Renal cortex interstitium (tissue), 11 donors: Measurements from ENCODE around the gene KIF26B. TPM values are rescaled to one million over a fixed set of nuclear protein-coding genes. Genes with fewer than 3 reads are reported as not detected.
"Not testable (repeated sequence)": the region's sequence is repeated elsewhere in the genome, so short reads cannot be mapped to it uniquely, and the experiment has no call there.

Experiments used
- DNase-seq, 11 donors: peaks; one replicate each; pipeline ENCODE4 v3.0.0-alpha.2; 2013; ENCODE audit warnings: low read depth in 9 of 11, low spot score in 4 of 11; ENCODE audit errors: extremely low read depth in 1 of 11
- polyA plus RNA-seq, 3 donors: library from polyadenylated mRNA; unstranded; fragments of 120-200 nt; gene quantifications; one replicate each; pipeline ENCODE4 v1.2.1, GENCODE V29; 2013; ENCODE audit not compliant: insufficient read length in 3 of 3

The KIF26B gene
- polyA plus RNA-seq, 3 donors = 33.4 to 39.4 (median 38.3) TPM

DNA sequence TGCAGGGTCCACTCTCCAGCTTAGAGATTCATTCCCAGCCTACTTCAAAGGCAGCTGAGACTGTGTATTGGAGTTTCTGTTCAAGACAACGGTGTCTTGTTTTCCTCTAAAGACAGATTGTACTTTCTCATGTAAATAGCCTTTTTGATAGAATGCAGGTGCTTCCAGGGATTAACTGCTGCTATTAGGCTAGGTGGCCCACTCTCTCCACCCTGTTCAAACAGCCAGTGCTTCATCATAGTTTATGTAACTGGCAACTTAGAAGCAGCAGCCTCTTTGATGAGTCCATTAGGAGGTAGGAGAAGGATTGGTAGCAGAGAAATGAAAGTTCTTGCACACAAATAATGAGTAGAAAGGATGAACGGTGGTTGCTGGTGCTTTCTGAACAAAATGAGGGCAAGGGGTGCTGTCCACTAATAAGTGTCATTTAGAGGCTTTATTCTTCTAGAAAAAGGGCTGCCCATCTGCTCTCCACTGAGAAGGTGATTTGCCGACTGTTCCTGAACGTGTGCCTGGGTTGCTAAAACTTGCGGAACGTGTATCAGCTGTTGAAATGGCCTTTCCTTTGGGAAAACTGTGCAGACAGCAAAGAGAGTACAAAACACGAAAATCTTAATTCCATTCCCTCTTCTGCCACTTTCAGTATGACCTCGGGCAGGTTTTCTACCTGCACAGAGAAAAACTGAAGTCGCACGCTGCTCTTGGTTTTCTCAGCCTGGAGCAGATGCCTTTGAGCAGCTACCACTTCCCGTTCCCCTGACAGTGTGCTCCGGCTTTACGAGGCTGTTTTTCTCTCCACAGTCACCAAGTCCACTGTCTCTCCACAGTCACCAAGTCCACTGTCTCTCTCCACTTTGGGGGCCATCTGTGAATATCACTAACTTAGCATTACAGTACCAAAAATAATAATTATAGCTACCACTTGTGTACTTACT lies 228.9 kb downstream of the KIF26B start:
- no peak for DNase-seq

DNA sequence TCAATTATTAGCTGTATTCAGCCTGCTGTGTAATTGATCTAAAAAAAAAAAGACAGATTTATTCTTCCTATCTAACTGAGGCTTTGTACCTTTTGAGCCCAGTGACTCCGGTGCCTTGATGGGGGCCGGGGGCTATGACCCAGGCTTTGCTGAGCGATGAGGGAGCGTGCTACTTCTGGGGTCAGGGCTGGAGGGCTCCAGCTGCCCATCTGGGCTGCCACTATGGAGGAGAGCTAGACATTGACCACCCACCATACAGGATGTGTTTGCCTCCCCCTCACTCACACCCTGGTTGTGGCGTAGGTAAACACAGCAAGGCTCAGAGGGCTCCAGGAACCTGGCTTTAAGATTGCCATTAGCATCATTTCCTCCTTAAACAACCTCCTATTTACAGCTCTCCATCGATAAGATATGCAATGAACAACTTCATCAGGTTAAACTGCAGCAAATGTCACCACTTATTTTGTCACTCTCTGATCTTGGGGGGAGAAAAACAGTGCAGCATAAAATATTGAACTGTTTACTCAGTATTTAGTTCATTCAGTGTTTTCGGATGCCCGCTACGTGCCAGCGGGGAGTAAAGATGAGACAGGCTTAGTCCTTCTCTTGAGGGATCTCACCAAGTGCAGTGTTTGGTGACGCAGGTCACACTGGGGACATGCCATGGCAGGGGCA lies 231.6 kb downstream of the KIF26B start:
- DNase-seq = no peak

DNA sequence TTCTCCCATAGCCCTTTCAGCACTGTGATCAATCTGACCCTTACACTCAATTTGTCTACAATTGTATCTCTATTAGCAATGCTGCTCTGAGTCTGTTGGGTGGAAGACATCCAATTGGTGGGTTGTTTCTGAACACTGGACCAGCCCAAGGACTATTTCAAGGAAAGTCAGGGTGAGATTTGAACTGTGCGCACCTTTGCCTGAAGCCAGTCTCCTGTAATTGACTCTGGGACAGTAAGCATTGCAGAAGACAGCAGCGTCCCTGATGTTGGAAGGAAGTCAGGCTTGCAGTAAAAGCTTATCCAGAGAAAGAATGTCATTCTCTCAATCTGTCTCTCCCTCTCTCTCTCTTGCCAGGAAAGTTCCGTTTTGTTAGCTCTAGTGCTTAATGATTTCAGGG lies 233.9 kb downstream of the KIF26B start:
- no peak for DNase-seq

DNA sequence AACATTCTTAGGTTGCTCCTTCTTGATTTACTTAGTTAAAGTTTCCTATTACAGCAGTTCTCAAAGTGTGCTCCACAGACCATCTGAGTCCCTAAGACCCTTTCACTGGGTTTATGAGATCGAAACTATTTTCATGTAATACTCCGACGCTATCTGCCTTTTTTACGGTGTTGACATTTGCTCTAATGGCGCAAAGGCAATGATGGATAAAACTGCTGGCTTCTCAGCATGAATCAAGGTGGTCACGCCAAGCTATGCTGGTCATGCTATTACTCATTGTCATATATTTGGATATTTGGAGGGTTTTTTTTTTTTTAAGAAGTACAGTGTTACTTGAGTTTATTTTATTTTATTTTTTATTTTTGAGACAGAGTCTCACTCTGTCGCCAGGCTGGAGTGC lies 235.1 kb downstream of the KIF26B start:
- DNase-seq = no peak

DNA sequence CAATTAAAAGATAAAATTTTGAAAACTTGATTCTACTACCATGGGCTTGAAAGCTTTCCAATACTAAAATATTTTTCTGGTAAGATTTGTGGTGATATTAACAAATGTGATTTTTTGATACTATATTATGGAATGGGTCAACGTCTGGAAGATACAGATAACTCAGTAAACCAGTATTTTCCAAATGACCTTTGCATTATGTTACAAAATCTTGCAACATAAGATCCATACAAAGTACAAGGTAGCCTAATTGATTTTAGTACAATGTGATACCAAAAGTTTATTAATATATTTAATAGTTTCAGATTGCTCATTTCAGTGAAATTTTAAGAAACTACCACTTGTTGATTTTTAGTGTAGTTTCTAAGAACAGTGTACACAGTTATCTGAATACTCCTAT lies 236.2 kb downstream of the KIF26B start:
- DNase-seq = no peak

DNA sequence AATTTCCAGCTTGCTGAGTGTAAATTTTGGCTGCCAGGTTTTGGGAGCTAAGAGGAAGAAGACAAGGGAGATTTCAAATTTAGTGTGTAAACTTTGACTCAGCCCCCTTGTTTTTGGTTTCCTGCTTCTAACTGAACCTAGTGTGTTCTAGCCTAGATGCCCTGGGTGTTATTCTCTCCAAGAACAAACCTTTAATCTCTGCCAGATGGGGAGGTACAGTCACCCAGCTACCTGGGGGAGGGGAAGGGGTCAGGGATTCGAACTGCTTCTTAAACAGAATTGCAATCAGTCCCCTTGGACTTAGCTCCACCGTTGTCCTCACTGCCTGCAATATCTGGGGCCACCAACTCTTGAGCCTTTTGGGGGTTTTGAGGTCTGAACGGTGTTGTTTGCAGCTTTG lies 238.9 kb downstream of the KIF26B start:
- no peak for DNase-seq

DNA sequence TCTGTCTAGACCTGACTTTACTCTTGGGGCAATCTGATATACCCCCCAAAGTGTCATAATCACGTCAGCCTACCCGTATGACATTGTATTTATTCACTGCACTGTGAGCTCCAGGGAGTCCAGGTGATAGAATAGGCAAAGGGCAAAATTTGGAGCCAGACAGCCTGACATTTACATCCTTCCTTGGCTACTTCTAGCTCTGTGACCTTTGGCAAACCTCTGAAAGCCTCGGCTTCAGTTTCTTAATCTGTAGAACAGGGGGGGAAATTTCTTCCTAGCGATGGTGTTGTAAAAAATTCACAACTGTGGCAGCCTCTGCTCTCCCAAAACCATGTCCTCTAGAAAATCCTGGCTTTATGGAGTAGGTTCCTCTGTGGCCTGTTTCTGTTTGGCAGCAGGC lies 240.9 kb downstream of the KIF26B start:
- no peak for DNase-seq

DNA sequence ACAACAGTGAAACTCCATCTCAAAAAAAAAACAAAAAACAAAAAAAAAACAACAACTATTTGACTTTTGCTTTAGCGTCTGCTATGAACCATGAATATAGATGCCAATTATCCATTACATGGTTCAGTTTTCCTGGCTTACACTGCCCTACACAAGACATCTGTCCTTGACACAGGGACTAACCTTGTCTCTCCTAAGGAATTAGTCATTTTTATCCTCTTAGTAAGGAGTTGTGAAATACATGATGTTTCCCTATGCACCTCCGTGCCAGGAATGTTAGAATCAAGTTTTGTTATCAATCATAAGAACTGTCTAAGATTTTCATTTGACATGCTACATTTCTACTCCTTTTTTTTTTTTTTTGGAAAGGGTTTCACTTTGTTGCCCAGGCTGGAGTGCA lies 241.8 kb downstream of the KIF26B start:
- no peak for DNase-seq

DNA sequence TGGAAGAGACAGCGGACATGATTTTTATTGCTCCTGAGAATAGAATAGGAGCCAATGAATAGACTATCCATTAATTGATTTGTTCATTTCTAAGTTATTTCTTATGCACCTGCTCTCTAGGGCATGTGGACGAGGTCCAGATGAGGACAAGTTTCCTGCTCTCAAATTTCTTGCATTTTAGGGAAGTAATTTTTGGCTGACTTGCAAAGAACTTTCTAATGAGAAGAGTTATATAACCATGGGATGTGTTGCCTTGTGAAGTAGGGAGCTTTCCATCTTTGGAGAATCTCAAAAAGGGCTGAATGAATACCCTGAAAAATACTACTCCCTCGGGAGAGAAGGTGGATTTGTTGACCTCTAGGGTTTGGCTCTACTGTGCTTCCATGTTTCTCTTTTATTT lies 243.0 kb downstream of the KIF26B start:
- DNase-seq = no peak

DNA sequence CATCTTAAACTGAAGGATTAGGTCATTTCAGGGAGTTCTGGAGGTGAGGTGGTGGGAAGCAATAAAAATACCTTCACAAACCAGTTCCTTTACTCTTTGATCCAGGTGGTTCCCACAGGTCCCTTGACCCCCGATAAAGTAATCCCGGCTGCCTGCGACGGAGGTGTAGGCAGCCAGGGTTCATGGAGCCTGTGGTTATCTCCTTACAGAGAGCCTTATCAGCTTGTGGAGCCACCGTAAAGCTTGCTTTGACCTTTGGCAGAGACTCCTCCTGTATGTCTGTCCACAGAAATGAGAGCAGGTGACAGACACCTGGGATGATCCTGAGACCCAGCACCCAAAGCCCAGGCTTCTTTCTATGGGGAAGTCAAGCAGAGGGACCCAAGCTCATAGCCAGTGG lies 243.4 kb downstream of the KIF26B start:
- no peak for DNase-seq

DNA sequence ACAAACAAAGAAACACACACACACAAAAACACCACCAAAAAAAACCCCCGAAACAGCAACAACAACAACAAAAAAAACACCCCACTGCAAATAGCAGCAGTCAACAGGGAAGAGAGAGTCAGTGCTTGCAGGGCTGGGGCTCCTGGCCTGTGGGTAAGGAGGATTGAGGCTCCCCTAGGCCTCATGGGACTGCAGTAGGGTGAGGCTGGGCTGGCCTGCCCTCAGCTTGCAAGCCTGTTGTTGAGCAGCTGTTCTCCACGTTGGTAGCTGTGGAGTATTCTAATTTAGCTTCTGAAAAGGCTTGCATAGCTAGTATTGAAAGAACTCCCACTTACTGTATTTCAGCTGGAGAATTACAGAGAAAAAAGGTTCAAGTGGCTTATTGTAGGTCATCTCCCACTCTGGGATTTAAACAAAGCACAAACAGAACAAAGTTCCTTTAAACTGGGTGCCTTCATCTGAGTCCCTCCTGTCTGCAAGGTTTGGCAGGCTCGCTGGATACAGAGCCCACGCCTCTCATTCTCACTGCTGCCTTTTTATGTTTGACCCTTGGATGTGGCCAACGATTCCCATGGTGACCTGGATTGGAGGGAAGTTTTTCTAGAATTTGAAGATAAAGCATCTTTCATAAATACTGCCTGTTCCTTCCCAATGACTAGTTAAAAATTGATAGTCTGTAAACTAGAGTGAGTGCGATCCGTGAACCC lies 247.2 kb downstream of the KIF26B start:
- no peak for DNase-seq

DNA sequence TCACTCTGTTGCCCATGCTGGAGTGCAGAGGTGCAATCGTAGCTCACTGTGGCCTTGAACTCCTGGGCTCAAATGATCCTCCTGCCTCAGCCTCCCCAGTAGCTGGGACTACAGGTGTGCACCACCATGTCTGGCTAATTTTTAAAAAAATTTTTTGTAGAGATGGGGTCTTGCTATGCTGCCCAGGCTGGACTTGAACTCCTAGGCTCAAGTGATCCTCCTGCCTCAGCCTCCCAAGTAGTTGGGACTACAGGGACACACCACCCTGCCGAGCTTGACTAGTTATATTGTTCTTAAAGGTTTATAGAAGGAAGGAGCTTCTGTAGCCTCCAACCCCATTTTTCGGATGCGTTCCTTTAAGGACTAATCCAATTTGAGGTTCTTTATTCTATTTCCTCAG lies 248.2 kb downstream of the KIF26B start:
- not testable (repeated sequence) for DNase-seq

DNA sequence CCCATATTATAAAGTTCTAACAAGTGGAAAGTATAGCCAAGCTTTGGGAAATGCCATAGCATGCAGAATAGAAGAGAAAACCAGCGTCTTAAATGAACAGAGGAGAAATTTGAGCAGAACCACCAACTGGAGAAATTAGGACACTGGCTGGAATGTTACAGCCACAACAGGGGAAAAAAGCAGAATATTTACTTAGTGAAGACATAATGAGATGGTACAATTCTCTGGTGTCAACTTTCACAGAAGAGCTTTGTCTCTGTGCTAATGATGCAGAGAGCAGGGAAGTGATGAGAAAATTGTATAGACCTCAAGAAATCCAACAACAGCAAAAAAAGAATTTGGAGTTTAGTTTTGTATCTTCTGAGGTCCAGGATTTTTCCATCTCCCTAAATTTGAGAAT lies 249.7 kb downstream of the KIF26B start:
- no peak for DNase-seq

DNA sequence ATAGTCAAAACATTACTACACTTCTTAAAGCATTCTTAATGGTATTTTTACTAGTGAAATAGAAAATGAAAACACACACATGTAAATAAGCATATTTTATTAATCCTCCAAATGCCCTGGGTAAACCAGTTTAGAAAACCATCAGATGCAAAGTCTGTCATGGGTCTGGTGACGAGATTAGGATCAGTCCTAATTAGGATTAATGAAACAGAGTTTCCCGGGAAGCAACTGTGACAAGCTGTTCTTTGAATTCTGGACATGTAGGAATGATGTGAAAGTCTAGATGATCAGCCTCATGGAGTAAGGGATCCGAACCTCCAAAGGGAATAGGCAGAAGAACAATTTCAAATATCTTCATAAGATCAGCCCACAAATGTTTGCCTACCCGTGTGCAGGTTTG lies 250.2 kb downstream of the KIF26B start:
- no peak for DNase-seq

DNA sequence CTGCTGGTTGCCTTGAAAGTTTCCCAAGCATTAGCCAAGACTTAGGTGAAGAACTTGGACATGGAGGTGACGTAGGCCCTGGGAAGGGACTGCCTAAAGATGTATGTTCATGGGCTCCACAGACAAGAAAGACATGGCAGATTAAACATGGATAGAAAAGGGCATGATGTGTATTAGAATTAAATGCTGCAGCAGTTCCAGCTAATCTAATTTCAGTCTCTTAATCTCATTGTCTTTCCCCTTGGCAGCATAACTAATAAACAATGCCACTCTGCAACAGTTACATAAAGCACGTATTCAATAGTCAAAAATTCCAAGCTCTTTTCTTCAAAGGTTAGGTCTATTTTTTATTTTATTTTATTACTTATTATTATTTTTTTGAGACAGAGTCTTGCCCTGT lies 251.6 kb downstream of the KIF26B start:
- DNase-seq = no peak

DNA sequence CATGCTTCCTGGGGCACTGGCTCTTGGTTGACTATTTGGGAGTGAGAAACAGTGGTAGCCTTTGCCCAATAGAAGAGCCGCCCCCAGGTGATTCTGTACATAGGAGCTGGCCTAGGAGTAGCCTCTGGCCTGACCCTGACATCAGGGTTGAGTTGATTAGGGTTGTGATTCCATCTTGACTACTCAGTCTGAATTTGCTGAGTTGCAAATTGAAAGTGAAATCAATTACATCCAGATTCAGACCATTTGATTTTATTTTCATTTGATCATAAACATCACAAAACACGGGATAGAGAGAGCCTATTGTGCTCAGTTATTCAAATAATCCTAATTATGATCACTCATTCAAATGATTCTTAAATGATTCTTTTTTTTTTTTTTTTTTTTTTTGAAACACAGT lies 253.2 kb downstream of the KIF26B start:
- no peak for DNase-seq

DNA sequence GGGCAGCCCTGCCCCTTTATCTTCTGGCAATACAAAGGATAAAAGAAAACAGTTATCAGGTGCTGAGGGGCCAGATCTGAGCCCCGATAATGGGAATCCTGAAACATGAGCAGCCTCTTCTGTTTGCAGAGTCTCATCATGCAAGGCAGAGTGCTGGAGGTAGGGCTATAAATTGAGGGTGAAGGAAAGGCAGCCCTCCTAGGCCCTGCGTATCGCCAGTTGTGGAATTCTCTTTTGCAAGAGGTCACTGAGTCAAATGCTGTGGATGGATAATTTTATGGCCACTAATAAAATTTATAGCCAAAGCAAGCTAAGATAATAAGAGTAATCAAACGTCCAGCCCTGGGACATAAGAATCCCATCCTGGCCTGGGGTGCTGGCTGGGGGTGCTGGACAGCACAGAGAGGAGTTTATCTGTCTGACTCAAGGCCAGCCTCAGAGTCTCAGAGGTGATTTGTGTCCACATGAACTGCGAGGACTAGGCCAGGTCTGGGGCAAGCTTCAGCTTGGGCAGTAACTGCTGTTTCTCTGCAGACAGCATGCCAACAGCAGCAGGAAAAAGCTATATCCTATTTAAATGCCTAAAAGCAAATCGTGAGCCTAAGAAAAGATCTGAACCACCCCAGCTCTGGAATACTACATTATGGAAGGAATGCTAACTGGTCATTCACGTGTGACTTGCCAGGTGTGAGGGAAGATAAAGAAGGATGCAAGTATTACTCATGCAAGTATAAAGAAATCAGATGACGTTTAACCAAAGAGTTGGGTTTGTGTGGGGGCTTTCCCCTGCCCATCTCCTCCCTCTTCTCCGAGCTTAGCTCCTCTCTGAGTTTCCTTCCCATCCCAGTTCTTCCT lies 254.8 kb downstream of the KIF26B start:
- peak in 4 of 11 donors; percentile 46 to 78 (median 54) for DNase-seq

DNA sequence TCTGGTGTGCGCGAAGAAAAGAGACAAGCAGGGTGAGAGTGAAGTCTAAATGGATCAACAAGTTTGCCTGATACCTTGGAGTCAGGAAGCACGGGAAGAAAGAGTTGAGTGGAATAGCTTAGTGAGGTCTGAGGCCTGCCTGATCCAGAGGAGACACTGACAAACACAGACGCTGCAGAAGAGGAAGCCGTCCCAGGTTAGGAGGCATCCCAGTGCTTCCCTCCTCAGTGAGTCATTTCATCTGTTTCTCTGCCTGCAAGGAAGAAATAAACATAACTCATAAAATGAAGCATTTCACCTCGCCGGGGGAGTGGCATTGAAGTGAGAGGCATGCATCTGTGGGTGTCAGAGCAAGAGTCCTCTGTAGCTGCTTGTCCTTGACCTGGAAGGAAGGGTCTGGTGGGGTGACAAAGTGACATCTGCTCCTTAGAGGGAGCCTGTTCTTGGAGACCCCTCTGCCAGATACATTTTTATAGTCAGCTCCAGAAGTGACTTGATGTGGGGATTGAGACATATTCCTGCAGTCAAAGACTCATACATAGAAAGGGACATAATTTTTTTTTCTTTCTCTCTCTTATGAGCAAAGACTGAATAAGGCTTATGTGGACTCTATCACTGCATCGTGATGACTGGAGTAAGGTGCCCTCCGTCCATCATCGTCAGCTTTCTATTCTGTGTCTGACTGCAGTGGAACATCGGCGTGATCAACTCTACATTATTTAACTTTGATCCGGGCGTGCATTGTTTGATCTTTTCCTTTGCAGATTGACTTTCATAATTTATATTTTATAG lies 256.7 kb downstream of the KIF26B start:
- no peak for DNase-seq
